ENCODE data around the gene TYRP1. TPM values are rescaled to one million over a fixed set of nuclear protein-coding genes. Genes with fewer than 3 reads are reported as not detected.

TYRP1 gene
- not detected in 5 replicates for total RNA-seq (2022; extraction: Qiagen RNA extraction; ENCODE audit: low read depth)

GRCh38 chr9:12693141-12693540 is at the start of gene TYRP1:
TYRP1 (plus strand) TSS chr9:12693385; CDS start chr9:12693997, 612 bp downstream.

Other genes with a start within 250 kb of the TYRP1 start
- 23.6 to 33.9 TPM (median 32.4 TPM) in 5 replicates for gene LURAP1L, start 81.6 kb downstream of the TYRP1 start, total RNA-seq (2022; extraction: Qiagen RNA extraction; ENCODE audit: low read depth)

All from A549 treated with GW870086 at 1 μM for 4 hours (cell line).